Measurements from ENCODE around the gene INPP5D. TPM values are rescaled to one million over a fixed set of nuclear protein-coding genes. Genes with fewer than 3 reads are reported as not detected.

The INPP5D gene
- total and polyA plus RNA-seq, 4 donors = 2.9 to 18.8 (median 6.6) TPM

DNA sequence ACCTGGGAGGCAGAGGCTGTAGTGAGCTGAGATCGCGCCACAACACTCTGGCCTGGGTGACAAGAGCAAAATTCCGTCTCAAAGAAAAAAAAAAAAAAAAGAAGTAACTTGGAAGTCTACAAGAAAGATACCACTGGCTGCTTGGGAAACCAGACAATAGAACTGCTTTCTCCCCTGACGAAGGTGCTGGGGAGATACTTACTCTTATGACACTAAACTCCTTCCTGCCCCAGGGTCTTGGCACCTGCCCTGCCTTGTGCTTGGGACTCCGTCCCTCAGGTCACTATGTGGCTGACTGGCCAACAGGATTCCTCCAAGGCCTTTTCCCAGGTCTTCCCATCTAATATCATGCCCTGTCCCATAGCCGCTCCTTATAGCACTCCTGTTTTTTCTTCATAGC, 30.7 kb downstream of the INPP5D start:
- Histone ChIP-seq H3K9me3 (ENCODE audit: control insufficient read depth in 4 of 4, low read length in 3 of 4) (no peaks in the 10 kb centered on the region), H3K4me3 (ENCODE audit: low read depth in 1 of 3, low read length in 3 of 3) (no peak overlapping the region), H3K9ac (ENCODE audit: low read depth in 1 of 2, low read length in 2 of 2) (no peak overlapping the region), H3K4me1 (ENCODE audit: control insufficient read depth in 4 of 4, insufficient read depth in 4 of 4, low read length in 3 of 4) (peaks cover 0 to under 1% (median 0%) of the 10 kb centered on the region in 4 donors), H3K27ac (ENCODE audit: low read depth in 1 of 2, low read length in 2 of 2) (no peak overlapping the region), H3K36me3 (ENCODE audit: control insufficient read depth in 4 of 4, insufficient read depth in 3 of 4, low read depth in 1 of 4, low read length in 3 of 4) (peaks cover 0 to 1% (median 0%) of the 10 kb centered on the region in 4 donors), H3K27me3 (ENCODE audit: control insufficient read depth in 4 of 4, insufficient read depth in 4 of 4, low read length in 3 of 4) (no peaks in the 10 kb centered on the region)
- DNase-seq (ENCODE audit: low spot score) = peak; percentile 36
- no peak for TF ChIP-seq HNF4G (IDR thresholded peaks at IDR 0.05)
- TF ChIP-seq YY1 (IDR thresholded peaks at IDR 0.05) = no peak
- TF ChIP-seq SP1 (IDR thresholded peaks at IDR 0.05) = no peak
- TF ChIP-seq HNF4A (conservative IDR thresholded peaks at IDR 0.05) = no peak
- TF ChIP-seq RXRA (IDR thresholded peaks at IDR 0.05) = no peak
- no peak for TF ChIP-seq MAX (IDR thresholded peaks at IDR 0.05)
- TF ChIP-seq, protein P1, sequence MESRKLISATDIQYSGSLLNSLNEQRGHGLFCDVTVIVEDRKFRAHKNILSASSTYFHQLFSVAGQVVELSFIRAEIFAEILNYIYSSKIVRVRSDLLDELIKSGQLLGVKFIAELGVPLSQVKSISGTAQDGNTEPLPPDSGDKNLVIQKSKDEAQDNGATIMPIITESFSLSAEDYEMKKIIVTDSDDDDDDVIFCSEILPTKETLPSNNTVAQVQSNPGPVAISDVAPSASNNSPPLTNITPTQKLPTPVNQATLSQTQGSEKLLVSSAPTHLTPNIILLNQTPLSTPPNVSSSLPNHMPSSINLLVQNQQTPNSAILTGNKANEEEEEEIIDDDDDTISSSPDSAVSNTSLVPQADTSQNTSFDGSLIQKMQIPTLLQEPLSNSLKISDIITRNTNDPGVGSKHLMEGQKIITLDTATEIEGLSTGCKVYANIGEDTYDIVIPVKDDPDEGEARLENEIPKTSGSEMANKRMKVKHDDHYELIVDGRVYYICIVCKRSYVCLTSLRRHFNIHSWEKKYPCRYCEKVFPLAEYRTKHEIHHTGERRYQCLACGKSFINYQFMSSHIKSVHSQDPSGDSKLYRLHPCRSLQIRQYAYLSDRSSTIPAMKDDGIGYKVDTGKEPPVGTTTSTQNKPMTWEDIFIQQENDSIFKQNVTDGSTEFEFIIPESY (IDR thresholded peaks at IDR 0.05) = no peak
- no peak for TF ChIP-seq JUND (IDR thresholded peaks at IDR 0.05)
- no peak for TF ChIP-seq TAF1 (conservative IDR thresholded peaks at IDR 0.05)
- no peak for TF ChIP-seq EGR1 (IDR thresholded peaks at IDR 0.05; ENCODE audit: low read depth in 2 of 2)
- WGBS = 88% methylated on average over 6 of the region's 6 CpGs

DNA sequence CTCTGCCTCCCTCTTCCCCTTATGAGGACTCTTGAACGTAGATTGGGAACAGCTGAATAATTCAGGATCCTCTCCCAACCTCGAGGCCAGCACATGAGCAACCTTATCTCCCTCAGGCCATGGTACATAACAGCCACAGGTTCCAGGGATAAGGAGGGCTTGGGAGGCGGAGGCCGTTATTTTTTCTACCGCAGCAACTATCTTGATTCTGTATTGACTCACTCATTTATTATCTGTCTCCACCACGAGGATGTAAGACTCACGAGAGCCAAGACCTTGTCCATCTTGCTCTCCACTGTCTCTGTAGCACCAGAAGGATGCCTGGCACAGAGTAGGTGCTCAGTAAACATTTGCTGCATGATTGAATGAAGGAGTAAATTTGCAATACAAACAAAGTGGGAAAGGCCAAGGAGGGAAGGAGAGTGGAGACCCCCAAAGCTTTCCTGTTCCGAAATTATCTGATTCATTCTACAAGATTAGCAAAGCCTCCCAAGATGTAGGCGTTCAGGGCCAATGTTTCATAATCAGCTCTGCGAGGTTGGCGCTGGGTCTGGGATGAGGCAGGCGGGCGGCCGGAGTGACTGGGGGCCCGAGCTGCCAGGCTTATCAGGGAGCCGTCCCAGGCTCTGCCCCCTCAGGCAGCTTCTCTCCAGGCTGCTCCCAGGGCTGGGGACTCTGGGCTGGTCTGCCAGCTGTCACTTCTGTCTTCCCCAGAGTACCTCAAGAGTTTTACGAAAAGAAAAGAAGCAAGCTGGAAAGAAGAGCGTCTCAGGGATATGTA, 31.6 kb downstream of the INPP5D start:
- Histone ChIP-seq H3K9ac (ENCODE audit: low read depth in 1 of 2, low read length in 2 of 2) (no peak overlapping the region), H3K4me3 (ENCODE audit: low read depth in 1 of 3, low read length in 3 of 3) (no peak overlapping the region), H3K4me1 (ENCODE audit: control insufficient read depth in 4 of 4, insufficient read depth in 4 of 4, low read length in 3 of 4) (no peaks in the 10 kb centered on the region), H3K27me3 (ENCODE audit: control insufficient read depth in 4 of 4, insufficient read depth in 4 of 4, low read length in 3 of 4) (no peaks in the 10 kb centered on the region), H3K27ac (ENCODE audit: low read depth in 1 of 2, low read length in 2 of 2) (no peak overlapping the region), H3K36me3 (ENCODE audit: control insufficient read depth in 4 of 4, insufficient read depth in 3 of 4, low read depth in 1 of 4, low read length in 3 of 4) (peaks cover 0 to 1% (median 0%) of the 10 kb centered on the region in 4 donors), H3K9me3 (ENCODE audit: control insufficient read depth in 4 of 4, low read length in 3 of 4) (no peaks in the 10 kb centered on the region)
- 86% methylated on average over 18 of the region's 18 CpGs for WGBS
- peak; percentile 62 for DNase-seq (ENCODE audit: low spot score)
- TF ChIP-seq HNF4G (IDR thresholded peaks at IDR 0.05) = no peak
- no peak for TF ChIP-seq MAX (IDR thresholded peaks at IDR 0.05)
- no peak for TF ChIP-seq ATF3 (IDR thresholded peaks at IDR 0.05)
- no peak for TF ChIP-seq SP1 (IDR thresholded peaks at IDR 0.05)

- 73% methylated on average over 9 of the region's 9 CpGs for WGBS
- no peaks in the 10 kb centered on the region for H3K4me1 ChIP-seq (ENCODE audit: control insufficient read depth in 4 of 4, insufficient read depth in 4 of 4, low read length in 3 of 4)
- TF ChIP-seq JUND (IDR thresholded peaks at IDR 0.05) (no peak), EGR1 (IDR thresholded peaks at IDR 0.05; ENCODE audit: low read depth in 2 of 2) (no peak), RAD21 (IDR thresholded peaks at IDR 0.05) (no peak), FOXA2 (IDR thresholded peaks at IDR 0.05) (no peak), YY1 (IDR thresholded peaks at IDR 0.05) (no peak), CTCF (IDR thresholded peaks at IDR 0.05; ENCODE audit: low read depth, low read length, missing input control) (no peak), SP1 (IDR thresholded peaks at IDR 0.05) (no peak), HNF4G (IDR thresholded peaks at IDR 0.05) (no peak), GABPA (IDR thresholded peaks at IDR 0.05 in 1 of 2, conservative IDR thresholded peaks at IDR 0.05 in 1 of 2) (no peak), NR2F2 (IDR thresholded peaks at IDR 0.05) (no peak), RXRA (IDR thresholded peaks at IDR 0.05) (no peak), FOXA1 (IDR thresholded peaks at IDR 0.05) (no peak), TAF1 (conservative IDR thresholded peaks at IDR 0.05) (no peak), ATF3 (IDR thresholded peaks at IDR 0.05) (no peak), HNF4A (conservative IDR thresholded peaks at IDR 0.05) (no peak), MAX (IDR thresholded peaks at IDR 0.05) (no peak)
- TF ChIP-seq, protein P1 (IDR thresholded peaks at IDR 0.05) = no peak
These were observed 32.5 kb downstream of the INPP5D start for GRCh38 chr2:233092432-233093165.

More at GRCh38 chr2:233092432-233093165, 32.5 kb downstream of the INPP5D start:
- Histone ChIP-seq H3K36me3 (ENCODE audit: control insufficient read depth in 4 of 4, insufficient read depth in 3 of 4, low read depth in 1 of 4, low read length in 3 of 4) (peaks cover 0 to 1% (median 0%) of the 10 kb centered on the region in 4 donors), H3K27ac (ENCODE audit: low read depth in 1 of 2, low read length in 2 of 2) (peak overlapping the region; percentile 37 to 54), H3K4me3 (ENCODE audit: low read depth in 1 of 3, low read length in 3 of 3) (no peak overlapping the region), H3K27me3 (ENCODE audit: control insufficient read depth in 4 of 4, insufficient read depth in 4 of 4, low read length in 3 of 4) (no peaks in the 10 kb centered on the region), H3K9me3 (ENCODE audit: control insufficient read depth in 4 of 4, low read length in 3 of 4) (no peaks in the 10 kb centered on the region), H3K9ac (ENCODE audit: low read depth in 1 of 2, low read length in 2 of 2) (no peak overlapping the region)
- no peak for DNase-seq (ENCODE audit: low spot score)

All from liver (tissue), 9 donors.